Liver (tissue), 9 donors: ENCODE results near the gene FOXRED1. TPM values are rescaled to one million over a fixed set of nuclear protein-coding genes. Genes with fewer than 3 reads are reported as not detected.

Source experiments
- DNase-seq: peaks from one replicate; pipeline ENCODE4 v3.0.0-alpha.2; 2017; ENCODE audit warnings: low spot score
- H3K27ac ChIP-seq, 2 donors: one replicate each; pipeline ENCODE4 v1.7.0; 2013; ENCODE audit warnings: inconsistent platforms in 2 of 2, low read length in 2 of 2, control low read depth in 1 of 2, low read depth in 1 of 2, mild to moderate bottlenecking in 1 of 2
- H3K27me3 ChIP-seq, 4 donors: one replicate each; pipeline versions ENCODE4 v1.6.1 to v1.7.0; 2013; ENCODE audit warnings: low read length in 3 of 4, inconsistent platforms in 1 of 4, mild to moderate bottlenecking in 1 of 4, moderate library complexity in 1 of 4; ENCODE audit not compliant: control insufficient read depth in 4 of 4, insufficient read depth in 4 of 4
- H3K36me3 ChIP-seq, 4 donors: one replicate each; pipeline versions ENCODE4 v1.6.1 to v1.7.0; 2013; ENCODE audit warnings: low read length in 3 of 4, mild to moderate bottlenecking in 3 of 4, low read depth in 1 of 4, moderate library complexity in 1 of 4; ENCODE audit not compliant: control insufficient read depth in 4 of 4, insufficient read depth in 3 of 4
- H3K4me1 ChIP-seq, 4 donors: one replicate each; pipeline versions ENCODE4 v1.6.1 to v1.7.0; 2013; ENCODE audit warnings: low read length in 3 of 4, mild to moderate bottlenecking in 3 of 4, moderate library complexity in 1 of 4; ENCODE audit not compliant: control insufficient read depth in 4 of 4, insufficient read depth in 4 of 4
- H3K4me3 ChIP-seq, 3 donors: one replicate each; pipeline versions ENCODE4 v1.6.1 to v1.7.0; 2013; ENCODE audit warnings: low read length in 3 of 3, control low read depth in 1 of 3, low read depth in 1 of 3, mild to moderate bottlenecking in 1 of 3
- H3K9ac ChIP-seq, 2 donors: one replicate each; pipeline ENCODE4 v1.7.0; 2013; ENCODE audit warnings: low read length in 2 of 2, mild to moderate bottlenecking in 2 of 2, moderate library complexity in 2 of 2, control low read depth in 1 of 2, low read depth in 1 of 2
- H3K9me3 ChIP-seq, 4 donors: one replicate each; pipeline versions ENCODE4 v1.6.1 to v1.7.0; 2013; ENCODE audit warnings: low read length in 3 of 4; ENCODE audit not compliant: control insufficient read depth in 4 of 4
- ATF3 ChIP-seq: IDR thresholded peaks from 2 replicates; pipeline ENCODE4 v1.6.1; 2016; ENCODE audit warnings: antibody characterized with exemption
- CTCF ChIP-seq: fragments of 150-350 bp; IDR thresholded peaks from 2 replicates; pipeline ENCODE4 v1.5.1; 2017; ENCODE audit warnings: improper control_type of control experiment, low read depth, low read length; ENCODE audit not compliant: missing input control
- EGR1 ChIP-seq, 2 donors: IDR thresholded peaks; 2 replicates each; pipeline ENCODE4 v1.6.1; 2016 to 2018; ENCODE audit warnings: antibody characterized with exemption in 2 of 2, low read depth in 2 of 2
- FOXA1 ChIP-seq: IDR thresholded peaks from 2 replicates; pipeline ENCODE4 v1.6.1; 2016; ENCODE audit warnings: antibody characterized with exemption
- FOXA2 ChIP-seq: IDR thresholded peaks from 2 replicates; pipeline ENCODE4 v1.6.1; 2016; ENCODE audit warnings: antibody characterized with exemption
- GABPA ChIP-seq, 2 donors: IDR thresholded peaks in 1 of 2; conservative IDR thresholded peaks in 1 of 2; 2 replicates each; pipeline ENCODE4 v1.6.1; 2016; ENCODE audit warnings: antibody characterized with exemption in 2 of 2, mild to moderate bottlenecking in 1 of 2, moderate library complexity in 1 of 2
- HNF4A ChIP-seq, 2 donors: conservative IDR thresholded peaks; 2 replicates each; pipeline ENCODE4 v1.6.1; 2016; ENCODE audit warnings: antibody characterized with exemption in 2 of 2, mild to moderate bottlenecking in 2 of 2
- HNF4G ChIP-seq: IDR thresholded peaks from 2 replicates; pipeline ENCODE4 v1.6.1; 2016; ENCODE audit warnings: antibody characterized with exemption
- JUND ChIP-seq, 2 donors: IDR thresholded peaks; 2 replicates each; pipeline ENCODE4 v1.6.1; 2016; ENCODE audit warnings: antibody characterized with exemption in 2 of 2
- MAX ChIP-seq: IDR thresholded peaks from 2 replicates; pipeline ENCODE4 v1.6.1; 2016; ENCODE audit warnings: antibody characterized with exemption
- NR2F2 ChIP-seq: IDR thresholded peaks from 2 replicates; pipeline ENCODE4 v1.6.1; 2016; ENCODE audit warnings: antibody characterized with exemption
- RAD21 ChIP-seq, 2 donors: IDR thresholded peaks; 2 replicates each; pipeline ENCODE4 v1.6.1; 2016; ENCODE audit warnings: antibody characterized with exemption in 2 of 2, mild to moderate bottlenecking in 2 of 2
- REST ChIP-seq: IDR thresholded peaks from 2 replicates; pipeline ENCODE4 v1.6.1; 2016; ENCODE audit warnings: antibody characterized with exemption, mild to moderate bottlenecking
- RXRA ChIP-seq, 2 donors: IDR thresholded peaks; 2 replicates each; pipeline ENCODE4 v1.6.1; 2017 to 2018; ENCODE audit warnings: antibody characterized with exemption in 2 of 2, mild to moderate bottlenecking in 1 of 2
- SP1 ChIP-seq: IDR thresholded peaks from 2 replicates; pipeline ENCODE4 v1.6.1; 2018; ENCODE audit warnings: antibody characterized with exemption, mild to moderate bottlenecking
- TAF1 ChIP-seq: conservative IDR thresholded peaks from 2 replicates; pipeline ENCODE4 v1.6.1; 2016; ENCODE audit warnings: antibody characterized with exemption, mild to moderate bottlenecking
- YY1 ChIP-seq: IDR thresholded peaks from 2 replicates; pipeline ENCODE4 v1.6.1; 2016; ENCODE audit warnings: antibody characterized with exemption, mild to moderate bottlenecking
- ZBTB33 ChIP-seq: IDR thresholded peaks from 2 replicates; pipeline ENCODE4 v1.6.1; 2016; ENCODE audit warnings: antibody characterized with exemption
- WGBS: extraction: QIAGEN DNeasy Blood & Tissue Kit; methylation state at CpG from one replicate; pipeline ENCODE4 v1.1.7; 2013; 5-methylcytosine and 5-hydroxymethylcytosine counted together
- polyA plus RNA-seq, 2 donors: library from polyadenylated mRNA; stranded (reverse) in 1 of 2; unstranded in 1 of 2; fragments of 200-250 nt in 1 of 2; fragments of >200 nt in 1 of 2; fragmentation: Nextera tagmentation in 1 of 2; extraction: Ambion mirVana in 1 of 2; gene quantifications; one replicate each; pipeline versions ENCODE4 v1.2.1 to v1.2.3, GENCODE V29; 2013 to 2015
- total RNA-seq, 2 donors: library from RNA; depleted of rRNA; stranded (reverse); fragments of >200 nt; gene quantifications; one replicate each; pipeline ENCODE4 v1.2.3, GENCODE V29; 2014
- donor health status: healthy.
- donor health status: healthy.
- donor health status: healthy.
- donor health status: healthy.
- donor health status: healthy.

Gene FOXRED1
- total and polyA plus RNA-seq, 4 donors, result 24.0 to 38.9 (median 29.8) TPM

- TF ChIP-seq REST (no peak), SP1 (no peak)
These were observed 35.6 kb upstream of the FOXRED1 start (continued) for GRCh38 chr11:126233391-126233790.

- Histone ChIP-seq H3K36me3 (peaks cover 0 to 13% (median 11%) of the 10 kb centered on the region in 4 donors), H3K27ac (no peak overlapping the region)
These were observed 22.3 kb upstream of the FOXRED1 start for GRCh38 chr11:126246636-126247035.

More at GRCh38 chr11:126246636-126247035, 22.3 kb upstream of the FOXRED1 start:
- no peak overlapping the region for H3K4me3 ChIP-seq
- peaks cover 0 to 1% (median 0%) of the 10 kb centered on the region in 4 donors for H3K4me1 ChIP-seq
- no peak overlapping the region for H3K9ac ChIP-seq
- no peaks in the 10 kb centered on the region for H3K9me3 ChIP-seq
- no peaks in the 10 kb centered on the region for H3K27me3 ChIP-seq
- no peak for TF ChIP-seq RAD21 (IDR thresholded peaks at IDR 0.05)
- TF ChIP-seq GABPA (IDR thresholded peaks at IDR 0.05 in 1 of 2, conservative IDR thresholded peaks at IDR 0.05 in 1 of 2), result no peak
- TF ChIP-seq JUND (IDR thresholded peaks at IDR 0.05), result no peak
- TF ChIP-seq CTCF, result no peak
- no peak for TF ChIP-seq ZBTB33
- no peak for TF ChIP-seq YY1
- no peak for TF ChIP-seq HNF4G
- no peak for TF ChIP-seq TAF1
- no peak for TF ChIP-seq FOXA1
- no peak for TF ChIP-seq NR2F2
- TF ChIP-seq RXRA (IDR thresholded peaks at IDR 0.05), result no peak
- no peak for TF ChIP-seq REST
- no peak for TF ChIP-seq MAX
- no peak for TF ChIP-seq ATF3
- TF ChIP-seq SP1, result no peak
- no peak for TF ChIP-seq FOXA2
- no peak for TF ChIP-seq HNF4A (conservative IDR thresholded peaks at IDR 0.05)
- TF ChIP-seq EGR1 (IDR thresholded peaks at IDR 0.05; ENCODE audit: low read depth in 2 of 2), result no peak
- WGBS, result 86% methylated on average over 2 of the region's 2 CpGs
- DNase-seq, result no peak
